ENCODE results near the gene OR52I1. TPM values are rescaled to one million over a fixed set of nuclear protein-coding genes. Genes with fewer than 3 reads are reported as not detected.

OR52I1 gene
- total and polyA plus RNA-seq, 8 donors, result not detected

DNA sequence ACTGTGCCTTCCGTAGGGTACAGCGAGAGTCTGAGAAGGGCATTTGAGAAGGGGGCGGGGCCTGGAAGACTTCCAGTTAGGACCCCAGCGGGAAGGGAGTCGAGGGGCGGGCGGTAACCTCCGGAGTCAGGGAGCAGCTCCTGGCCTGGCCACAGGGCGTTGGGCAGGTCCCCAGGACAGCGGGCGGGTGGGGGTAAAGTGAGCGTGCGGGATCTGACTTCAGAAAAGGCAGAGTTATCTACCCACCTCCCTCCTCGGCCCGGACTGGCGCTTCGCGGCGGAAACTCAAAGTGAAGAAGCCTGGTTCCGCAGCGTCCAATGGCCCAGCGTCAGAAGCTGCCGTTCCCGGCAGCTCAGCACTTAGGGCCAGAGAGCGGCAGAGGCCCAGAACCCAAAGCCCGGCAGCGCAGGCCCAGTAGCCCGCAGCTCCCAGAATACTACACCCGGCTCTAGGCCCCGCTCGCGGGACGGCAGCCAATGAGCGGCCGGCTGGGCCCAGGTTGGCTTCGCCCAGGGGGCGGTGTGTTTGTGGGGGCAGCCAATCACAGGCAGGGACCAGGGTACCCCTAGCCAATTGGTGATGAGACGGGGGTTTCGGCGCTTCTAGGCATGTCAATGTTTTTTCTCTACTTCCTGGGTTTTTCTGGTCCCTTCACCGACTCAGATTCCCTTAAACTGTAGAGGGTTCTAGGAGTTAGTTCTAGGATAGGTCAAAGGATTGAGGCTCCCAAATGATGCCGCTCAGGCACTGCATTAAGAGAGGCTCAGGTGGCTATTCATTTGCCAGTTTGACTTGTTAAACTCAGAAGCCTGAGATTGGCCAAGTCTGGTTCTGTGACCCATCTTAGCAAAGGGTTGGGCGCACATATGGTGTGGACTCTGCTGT lies 14.2 kb downstream of the OR52I1 start, which contains the start of gene TRIM68:
Gene TRIM68, minus strand, starts transcription at position 451 of the 886 bp plus-strand sequence. CDS start 2,727 bp downstream, outside the sequence.
- peak; percentile 94 for FAIRE-seq
- 3% methylated on average over 43 of the region's 43 CpGs for WGBS, 2 donors
- H3K36me3 ChIP-seq, result peaks cover 0 to 3% (median 2%) of the 10 kb centered on the region in 3 donors
- H3K27ac ChIP-seq, result peak within 1 kb of the TSS; percentile 75 to 85 (median 80)
- H3K9me3 ChIP-seq, result no peaks in the 10 kb centered on the region
- intact Hi-C loops (cut with DNase I), result no loop called here
- H3K4me3 ChIP-seq, result peak within 1 kb of the TSS; percentile 50 to 75 (median 66)
- ATAC-seq, result peak; percentile 98 to 99 (median 99)
- TF ChIP-seq, protein P1, sequence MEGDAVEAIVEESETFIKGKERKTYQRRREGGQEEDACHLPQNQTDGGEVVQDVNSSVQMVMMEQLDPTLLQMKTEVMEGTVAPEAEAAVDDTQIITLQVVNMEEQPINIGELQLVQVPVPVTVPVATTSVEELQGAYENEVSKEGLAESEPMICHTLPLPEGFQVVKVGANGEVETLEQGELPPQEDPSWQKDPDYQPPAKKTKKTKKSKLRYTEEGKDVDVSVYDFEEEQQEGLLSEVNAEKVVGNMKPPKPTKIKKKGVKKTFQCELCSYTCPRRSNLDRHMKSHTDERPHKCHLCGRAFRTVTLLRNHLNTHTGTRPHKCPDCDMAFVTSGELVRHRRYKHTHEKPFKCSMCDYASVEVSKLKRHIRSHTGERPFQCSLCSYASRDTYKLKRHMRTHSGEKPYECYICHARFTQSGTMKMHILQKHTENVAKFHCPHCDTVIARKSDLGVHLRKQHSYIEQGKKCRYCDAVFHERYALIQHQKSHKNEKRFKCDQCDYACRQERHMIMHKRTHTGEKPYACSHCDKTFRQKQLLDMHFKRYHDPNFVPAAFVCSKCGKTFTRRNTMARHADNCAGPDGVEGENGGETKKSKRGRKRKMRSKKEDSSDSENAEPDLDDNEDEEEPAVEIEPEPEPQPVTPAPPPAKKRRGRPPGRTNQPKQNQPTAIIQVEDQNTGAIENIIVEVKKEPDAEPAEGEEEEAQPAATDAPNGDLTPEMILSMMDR (IDR thresholded peaks at IDR 0.05), result no peak
- H3K27me3 ChIP-seq, result no peaks in the 10 kb centered on the region
- DNase-seq, result peak; percentile 96 to 99 (median 97)
- H3K4me1 ChIP-seq, result peaks cover 4 to 20% (median 15%) of the 10 kb centered on the region in 3 donors

DNA sequence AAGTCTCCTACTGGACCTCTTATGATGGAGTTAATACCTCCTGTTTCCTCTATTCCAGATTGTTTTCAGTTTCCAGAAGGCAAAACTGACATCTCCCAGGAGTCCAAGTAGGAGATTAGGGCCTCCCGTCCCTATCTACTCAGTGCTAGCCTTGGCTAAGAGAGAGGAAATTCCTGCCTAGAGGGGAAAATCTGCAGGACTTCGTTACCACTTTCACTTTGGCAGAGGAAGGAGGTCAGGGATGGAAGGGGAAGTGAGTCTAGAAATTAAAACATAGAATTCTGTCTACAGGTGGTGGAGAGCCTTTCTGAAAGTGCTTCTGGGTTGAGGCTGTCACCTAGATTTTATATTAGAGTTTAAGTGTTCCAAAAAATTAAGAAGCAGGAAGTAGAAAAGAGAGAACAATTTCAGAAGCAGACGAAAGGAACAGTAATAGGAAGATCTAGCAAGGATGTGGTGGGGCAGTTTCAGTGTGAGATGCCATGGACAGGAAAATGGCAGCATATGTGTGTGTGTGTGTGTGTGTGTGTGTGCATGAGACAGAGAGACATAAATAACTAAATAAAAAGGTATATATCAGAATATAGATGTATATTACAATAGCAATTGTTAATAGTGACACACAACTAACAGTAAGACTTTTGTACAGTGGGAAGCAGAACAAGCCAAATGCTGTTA lies 16.6 kb downstream of the OR52I1 start:
- no peak for DNase-seq
- intact Hi-C loops (cut with DNase I), result no loop called here
- H3K4me1 ChIP-seq, result peaks cover 4 to 20% (median 15%) of the 10 kb centered on the region in 3 donors
- FAIRE-seq, result no peak
- H3K27me3 ChIP-seq, result no peaks in the 10 kb centered on the region
- H3K9me3 ChIP-seq, result no peaks in the 10 kb centered on the region
- H3K4me3 ChIP-seq, result no peak overlapping the region
- ATAC-seq, result no peak
- TF ChIP-seq, protein P1 (IDR thresholded peaks at IDR 0.05), result no peak
- H3K27ac ChIP-seq, result no peak overlapping the region
- peaks cover 0 to 2% (median 0%) of the 10 kb centered on the region in 3 donors for H3K36me3 ChIP-seq
- 43 to 48% methylated on average over 3 of the region's 3 CpGs for WGBS, 2 donors

DNA sequence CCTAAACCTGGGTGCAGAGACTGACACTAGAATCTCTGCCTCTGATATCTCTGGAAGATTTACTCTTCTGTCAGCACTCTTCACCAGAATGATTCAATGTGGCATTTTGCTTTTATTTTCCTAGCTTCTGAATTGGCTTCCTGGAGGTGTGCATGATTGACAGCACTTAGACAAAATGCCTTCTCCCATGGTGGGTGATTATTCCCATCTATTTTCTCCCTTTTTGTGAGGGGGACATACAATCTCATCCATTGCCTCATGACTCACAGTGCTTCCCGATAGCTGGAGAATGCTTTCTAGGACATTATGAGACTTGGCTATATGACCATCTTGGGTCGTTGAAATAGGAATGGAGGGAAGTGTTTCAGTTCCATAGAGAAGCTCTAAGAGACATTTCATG lies 18.1 kb downstream of the OR52I1 start:
- intact Hi-C loops (cut with DNase I), result no loop called here
- Histone ChIP-seq H3K4me1 (peaks cover 0 to 7% (median 5%) of the 10 kb centered on the region in 3 donors), H3K27ac (no peak overlapping the region), H3K27me3 (no peaks in the 10 kb centered on the region), H3K4me3 (no peak overlapping the region), H3K36me3 (peaks cover 0 to 2% (median 0%) of the 10 kb centered on the region in 3 donors), H3K9me3 (no peaks in the 10 kb centered on the region)
- TF ChIP-seq, protein P1 (IDR thresholded peaks at IDR 0.05), result no peak
- ATAC-seq, result no peak
- no peak for DNase-seq
- no peak for FAIRE-seq
- WGBS, 2 donors, result 64 to 72% methylated on average over 2 of the region's 2 CpGs

DNA sequence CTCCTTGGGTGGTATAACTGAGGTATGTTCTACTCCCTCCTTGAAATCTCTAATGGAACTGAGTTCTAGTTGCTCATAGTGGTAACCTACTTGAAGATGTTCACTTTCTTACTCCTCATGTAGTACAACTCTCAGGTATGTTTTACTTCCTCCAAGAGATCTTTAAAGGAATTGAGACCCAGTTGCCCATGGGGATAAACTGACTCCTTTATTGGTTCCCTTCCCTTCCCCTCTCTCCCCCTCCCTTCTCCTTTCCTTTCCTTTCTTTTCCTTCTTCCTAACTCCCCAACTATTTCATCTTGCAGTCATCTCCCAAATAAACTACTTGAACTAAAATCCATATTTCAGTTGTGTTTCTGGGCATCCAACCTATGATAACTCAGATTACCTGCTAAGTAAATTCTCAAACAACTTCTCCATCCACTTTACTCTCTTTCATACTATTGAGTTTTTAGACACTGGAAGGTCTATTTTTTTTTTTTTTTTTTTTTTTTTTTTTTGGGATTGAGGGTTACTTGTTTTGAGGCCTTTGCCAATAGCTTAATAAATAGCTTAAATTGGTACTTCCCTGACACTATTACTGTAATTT lies 22.1 kb downstream of the OR52I1 start:
- H3K27me3 ChIP-seq, result no peaks in the 10 kb centered on the region
- no peak for FAIRE-seq
- intact Hi-C loops (cut with DNase I), result no loop called here
- H3K4me1 ChIP-seq, result no peaks in the 10 kb centered on the region
- no peaks in the 10 kb centered on the region for H3K9me3 ChIP-seq
- H3K4me3 ChIP-seq, result no peak overlapping the region
- ATAC-seq, result no peak
- DNase-seq, result no peak
- TF ChIP-seq, protein P1 (IDR thresholded peaks at IDR 0.05), result no peak
- H3K36me3 ChIP-seq, result peaks cover 0 to 2% (median 0%) of the 10 kb centered on the region in 3 donors
- H3K27ac ChIP-seq, result no peak overlapping the region
